A673 (cell line): ENCODE measurements around the gene NFIB. TPM values are rescaled to one million over a fixed set of nuclear protein-coding genes. Genes with fewer than 3 reads are reported as not detected.

ENCODE experiments used
- BruUV-seq: library from RNA; stranded (reverse); fragments of 400-500 nt; replicated peaks from 2 replicates; lab custom pipeline; 2021; lab: Mats Ljungman, UMichigan
- CTCF ChIA-PET: fragments of 300-600 bp; sonication (Branson Sonifier 250); formaldehyde crosslinking; loops from one replicate; lab custom pipeline; 2022; ENCODE audit warnings: antibody characterized with exemption; lab: Charles Lee
- POLR2A ChIA-PET: fragments of 300-600 bp; sonication (Branson Sonifier 250); formaldehyde crosslinking; loops from one replicate; lab custom pipeline; 2022; ENCODE audit warnings: antibody characterized with exemption; ENCODE audit not compliant: low non-redundant PET; lab: Charles Lee
- DNase-seq: peaks from one replicate; pipeline ENCODE4 v3.0.0-alpha.2; 2015; ENCODE audit warnings: low spot score
- H3K27ac ChIP-seq: fragments of 200-600 bp; sonication (generic); 2 replicates; pipeline ENCODE4 v1.5.1; 2016; ENCODE audit warnings: mixed run types, low read depth, mild to moderate bottlenecking, mixed read lengths, antibody characterized with exemption, low read length; ENCODE audit not compliant: poor library complexity, severe bottlenecking
- H3K27me3 ChIP-seq: fragments of 200-600 bp; sonication (generic); replicated peaks from 2 replicates; pipeline ENCODE4 v1.6.1; 2017; ENCODE audit warnings: mixed run types, low read depth, mild to moderate bottlenecking, mixed read lengths, antibody characterized with exemption, low read length; ENCODE audit not compliant: insufficient read depth, poor library complexity
- H3K36me3 ChIP-seq: fragments of 200-600 bp; sonication (generic); 2 replicates; pipeline ENCODE4 v1.6.1; 2016; ENCODE audit warnings: mixed run types, mild to moderate bottlenecking, mixed read lengths, antibody characterized with exemption, low read length; ENCODE audit not compliant: insufficient read depth, poor library complexity, severe bottlenecking
- H3K4me1 ChIP-seq: fragments of 200-600 bp; sonication (generic); 2 replicates; pipeline ENCODE4 v1.6.1; 2017; ENCODE audit warnings: mixed run types, mild to moderate bottlenecking, mixed read lengths, antibody characterized with exemption, low read length; ENCODE audit not compliant: insufficient read depth, poor library complexity, severe bottlenecking
- H3K4me3 ChIP-seq: fragments of 200-600 bp; sonication (generic); 2 replicates; pipeline ENCODE4 v1.5.1; 2016; ENCODE audit warnings: low read depth, mixed run types, mild to moderate bottlenecking, mixed read lengths, low read length; ENCODE audit not compliant: poor library complexity, severe bottlenecking
- H3K9me3 ChIP-seq: fragments of 200-600 bp; sonication (generic); 2 replicates; pipeline ENCODE4 v1.6.1; 2016; ENCODE audit warnings: mixed run types, low read depth, mild to moderate bottlenecking, mixed read lengths, antibody characterized with exemption, low read length; ENCODE audit not compliant: poor library complexity, severe bottlenecking
- CTCF ChIP-seq: fragments of 300-800, 200-600 bp; sonication (generic); conservative IDR thresholded peaks from 2 replicates; pipeline ENCODE4 v1.5.1; 2017; ENCODE audit warnings: low read depth, mild to moderate bottlenecking, antibody characterized with exemption, low read length, moderate library complexity, mixed read lengths
- EZH2 ChIP-seq: fragments of 200-600 bp; sonication (generic); IDR thresholded peaks from 2 replicates; pipeline ENCODE4 v1.6.1; 2017; ENCODE audit warnings: borderline replicate concordance, low read depth, mild to moderate bottlenecking, mixed read lengths, antibody characterized with exemption, low read length; ENCODE audit not compliant: poor library complexity, severe bottlenecking
- intact Hi-C: fragments of 100-400 bp; cut with micrococcal nuclease; formaldehyde crosslinking; loops from one replicate; pipeline ENCODE4 v1.10.0; 2022; ENCODE audit not compliant: unreplicated experiment
- total RNA-seq: library from RNA; stranded (reverse); gene quantifications from 2 replicates; pipeline ENCODE4 v1.2.3, GENCODE V29; 2021

Gene NFIB
- total RNA-seq, 1 experiment from 2014 or later, result 41.2 TPM

DNA sequence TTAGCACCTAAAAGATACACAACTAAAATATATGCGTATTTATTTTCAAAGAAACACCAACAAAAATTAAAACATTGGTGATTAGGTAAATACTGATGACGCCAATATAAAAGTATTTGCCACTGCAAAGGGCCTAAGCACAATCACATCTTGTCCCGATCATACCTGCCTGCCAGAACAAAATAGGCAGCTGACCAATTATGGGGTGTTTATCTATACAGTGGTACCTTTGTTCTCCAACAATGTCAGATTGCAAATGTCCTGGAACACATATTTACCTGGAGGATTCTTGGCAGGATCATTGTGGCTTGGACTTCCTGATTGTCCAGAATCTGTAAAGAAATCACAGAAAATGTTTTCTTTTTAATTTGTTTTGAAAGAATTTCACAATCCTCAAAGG lies 134.5 kb downstream of the NFIB start:
- H3K9me3 ChIP-seq, result no peaks in the 10 kb centered on the region
- H3K4me3 ChIP-seq, result no peak overlapping the region
- TF ChIP-seq EZH2 (no peak), CTCF (no peak)
- no peaks in the 10 kb centered on the region for H3K4me1 ChIP-seq
- intact Hi-C loops, result no loop called here
- ChIA-PET CTCF (no interaction called here), POLR2A (no interaction called here)
- no peak overlapping the region for H3K27ac ChIP-seq
- H3K36me3 ChIP-seq, result no peaks in the 10 kb centered on the region
- BruUV-seq, result no TSS peak
- no peaks in the 10 kb centered on the region for H3K27me3 ChIP-seq
- DNase-seq, result no peak

- Histone ChIP-seq H3K4me1 (peaks cover 3% of the 10 kb centered on the region), H3K9me3 (no peaks in the 10 kb centered on the region), H3K27ac (no peak overlapping the region), H3K4me3 (no peak overlapping the region), H3K27me3 (no peaks in the 10 kb centered on the region), H3K36me3 (no peaks in the 10 kb centered on the region)
- intact Hi-C loops, result no loop called here
- BruUV-seq, result no TSS peak
- no peak for DNase-seq
- ChIA-PET CTCF (no interaction called here), POLR2A (no interaction called here)
- no peak for TF ChIP-seq CTCF
- TF ChIP-seq EZH2, result no peak
Observed at GRCh38 chr9:14175778-14176177, 138.2 kb downstream of the NFIB start.

DNA sequence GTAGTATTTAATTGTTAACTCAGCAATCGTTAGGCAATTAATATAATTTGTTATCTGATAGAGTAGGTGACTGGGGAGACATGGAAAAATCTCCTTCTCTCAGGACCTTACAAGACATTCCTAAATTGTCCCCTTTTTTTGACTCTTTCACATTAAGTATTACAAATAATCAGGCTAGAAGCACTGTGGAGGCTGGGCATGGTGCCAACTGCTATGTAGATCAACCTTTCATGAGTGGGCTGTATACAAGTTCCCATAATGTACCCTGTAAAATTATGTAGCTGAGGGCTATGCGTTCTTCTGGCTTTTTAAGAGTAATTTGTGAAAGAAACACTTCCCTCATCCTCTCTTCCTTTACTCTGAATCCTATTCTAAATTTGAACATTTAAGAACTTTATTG lies 140.2 kb downstream of the NFIB start:
- no peaks in the 10 kb centered on the region for H3K9me3 ChIP-seq
- peak; percentile 50 for DNase-seq
- no peak overlapping the region for H3K4me3 ChIP-seq
- ChIA-PET POLR2A (no interaction called here), CTCF (no interaction called here)
- H3K4me1 ChIP-seq, result peaks cover 3% of the 10 kb centered on the region
- no peaks in the 10 kb centered on the region for H3K27me3 ChIP-seq
- BruUV-seq, result no TSS peak
- no peak overlapping the region for H3K27ac ChIP-seq
- intact Hi-C loops, result no loop called here
- TF ChIP-seq CTCF (no peak), EZH2 (no peak)
- no peaks in the 10 kb centered on the region for H3K36me3 ChIP-seq
